Esophagus squamous epithelium (tissue), 4 donors: ENCODE data around the gene CPE.

ENCODE experiments used
- CTCF ChIP-seq, 6 experiments: fragments of 450-650 bp in 4 of 6; fragments of 200-600 bp in 2 of 6; sonication (generic) in 2 of 6; IDR thresholded peaks; one replicate each; pipeline ENCODE4 v1.5.1; 2016 to 2019; ENCODE audit warnings: antibody characterized with exemption in 6 of 6, mild to moderate bottlenecking in 4 of 6, moderate library complexity in 4 of 6
- POLR2A ChIP-seq, 4 donors: fragments of 450-650 bp; IDR thresholded peaks; one replicate each; pipeline ENCODE4 v1.6.1; 2017; ENCODE audit warnings: antibody characterized with exemption in 4 of 4, mild to moderate bottlenecking in 4 of 4, moderate library complexity in 3 of 4

- TF ChIP-seq CTCF (IDR thresholded peaks at IDR 0.05) (no peak), POLR2A (IDR thresholded peaks at IDR 0.05) (no peak)
These were observed 5.4 kb downstream of the CPE start for GRCh38 chr4:165384186-165384585.
